H9 (cell line): ENCODE data around the gene LTBP2. TPM values are rescaled to one million over a fixed set of nuclear protein-coding genes. Genes with fewer than 3 reads are reported as not detected.

ENCODE experiments used
- DNase-seq: peaks from one replicate; pipeline ENCODE4 v3.0.0-alpha.2; 2017
- H2AFZ ChIP-seq: one replicate; pipeline ENCODE4 v1.6.1; 2013; ENCODE audit warnings: mild to moderate bottlenecking, low read length, control low read depth, moderate library complexity
- H2AK5ac ChIP-seq: 2 replicates; pipeline ENCODE4 v1.6.1; 2013; ENCODE audit warnings: low read length, control low read depth, mixed read lengths; ENCODE audit not compliant: insufficient read length
- H2BK120ac ChIP-seq: one replicate; pipeline ENCODE4 v1.6.1; 2013; ENCODE audit warnings: low read depth, mild to moderate bottlenecking, low read length, control low read depth, inconsistent platforms; ENCODE audit not compliant: poor library complexity, severe bottlenecking
- H2BK12ac ChIP-seq: 2 replicates; pipeline ENCODE4 v1.6.1; 2013; ENCODE audit warnings: low read length, control low read depth, mixed read lengths, low read depth; ENCODE audit not compliant: insufficient read length
- H2BK15ac ChIP-seq: 2 replicates; pipeline ENCODE4 v1.6.1; 2013; ENCODE audit warnings: low read depth, low read length, control low read depth
- H2BK20ac ChIP-seq: one replicate; pipeline ENCODE4 v1.6.1; 2013; ENCODE audit warnings: low read depth, mild to moderate bottlenecking, low read length, control low read depth, inconsistent platforms; ENCODE audit not compliant: poor library complexity, severe bottlenecking
- H2BK5ac ChIP-seq: 2 replicates; pipeline ENCODE4 v1.6.1; 2013; ENCODE audit warnings: low read length, control low read depth, mixed read lengths; ENCODE audit not compliant: insufficient read length
- H3K14ac ChIP-seq: 2 replicates; pipeline ENCODE4 v1.6.1; 2013; ENCODE audit warnings: low read length, control low read depth; ENCODE audit not compliant: insufficient read depth
- H3K18ac ChIP-seq: 2 replicates; pipeline ENCODE4 v1.6.1; 2013; ENCODE audit warnings: low read depth, mild to moderate bottlenecking, mixed read lengths, low read length, control low read depth; ENCODE audit not compliant: insufficient read length
- H3K23ac ChIP-seq: 2 replicates; pipeline ENCODE4 v1.6.1; 2013; ENCODE audit warnings: low read length, control low read depth, mixed read lengths, low read depth; ENCODE audit not compliant: insufficient read length
- H3K23me2 ChIP-seq: 2 replicates; pipeline ENCODE4 v1.6.1; 2013; ENCODE audit warnings: low read depth, mild to moderate bottlenecking, mixed read lengths, low read length, control low read depth; ENCODE audit not compliant: insufficient read length, poor library complexity, severe bottlenecking
- H3K27ac ChIP-seq: 2 replicates; pipeline ENCODE4 v1.5.1; 2013; ENCODE audit warnings: low read length, control low read depth, mixed read lengths, low read depth; ENCODE audit not compliant: insufficient read length
- H3K27me3 ChIP-seq: 2 replicates; pipeline ENCODE4 v1.6.1; 2013; ENCODE audit warnings: low read length, control low read depth, inconsistent platforms; ENCODE audit not compliant: insufficient read depth
- H3K4ac ChIP-seq: 2 replicates; pipeline ENCODE4 v1.6.1; 2013; ENCODE audit warnings: low read depth, mild to moderate bottlenecking, control low read depth, inconsistent platforms, low read length, moderate library complexity
- H3K4me1 ChIP-seq: 2 replicates; pipeline ENCODE4 v1.6.1; 2013; ENCODE audit warnings: low read length, control low read depth, inconsistent platforms; ENCODE audit not compliant: insufficient read depth
- H3K4me2 ChIP-seq: 2 replicates; pipeline ENCODE4 v1.6.1; 2013; ENCODE audit warnings: low read length, control low read depth, mixed read lengths; ENCODE audit not compliant: insufficient read length, insufficient read depth
- H3K56ac ChIP-seq: 2 replicates; pipeline ENCODE4 v1.6.1; 2013; ENCODE audit warnings: low read depth, mild to moderate bottlenecking, mixed read lengths, low read length, control low read depth; ENCODE audit not compliant: insufficient read length
- H3K79me1 ChIP-seq: 2 replicates; pipeline ENCODE4 v1.6.1; 2013; ENCODE audit warnings: low read depth, mild to moderate bottlenecking, moderate library complexity, low read length, control low read depth, inconsistent platforms; ENCODE audit not compliant: insufficient read depth, poor library complexity, severe bottlenecking
- H3K79me2 ChIP-seq: 2 replicates; pipeline ENCODE4 v1.6.1; 2013; ENCODE audit warnings: low read length, control low read depth, inconsistent platforms; ENCODE audit not compliant: insufficient read depth
- H3K9ac ChIP-seq: 2 replicates; pipeline ENCODE4 v1.6.1; 2013; ENCODE audit warnings: low read length, control low read depth, mixed read lengths; ENCODE audit not compliant: insufficient read length; ENCODE audit errors: extremely low read depth
- H3K9me3 ChIP-seq: one replicate; pipeline ENCODE4 v1.6.1; 2013; ENCODE audit warnings: low read depth, low read length, inconsistent platforms; ENCODE audit not compliant: control insufficient read depth
- H3T11ph ChIP-seq: one replicate; pipeline ENCODE4 v1.6.1; 2013; ENCODE audit warnings: mild to moderate bottlenecking, low read length, control low read depth, inconsistent platforms
- H4K20me1 ChIP-seq: one replicate; pipeline ENCODE4 v1.6.1; 2013; ENCODE audit not compliant: control insufficient read depth, insufficient read length, insufficient read depth
- H4K5ac ChIP-seq: 2 replicates; pipeline ENCODE4 v1.6.1; 2013; ENCODE audit warnings: low read depth, mild to moderate bottlenecking, mixed read lengths, low read length, control low read depth; ENCODE audit not compliant: insufficient read length
- H4K8ac ChIP-seq: replicated peaks from 2 replicates; pipeline ENCODE4 v1.6.1; 2013; ENCODE audit warnings: low read length, control low read depth, mixed read lengths, low read depth; ENCODE audit not compliant: insufficient read length
- H4K91ac ChIP-seq: 2 replicates; pipeline ENCODE4 v1.6.1; 2013; ENCODE audit warnings: low read depth, mild to moderate bottlenecking, moderate library complexity, mixed read lengths, low read length, control low read depth; ENCODE audit not compliant: insufficient read length
- H3K27ac Mint-ChIP-seq, 3 experiments: 2 replicates in 2 of 3; 3 replicates in 1 of 3; pipeline ENCODE4 v1.8.0; 2020 to 2021; ENCODE audit warnings: mixed read lengths in 3 of 3, mild to moderate bottlenecking in 1 of 3, moderate library complexity in 1 of 3
- H3K27me3 Mint-ChIP-seq: 2 replicates; pipeline ENCODE4 v1.8.0; 2021; ENCODE audit warnings: low read depth, mild to moderate bottlenecking, moderate library complexity, mixed read lengths
- H3K36me3 Mint-ChIP-seq, 3 experiments: 2 replicates in 2 of 3; 3 replicates in 1 of 3; pipeline ENCODE4 v1.8.0; 2020 to 2021; ENCODE audit warnings: low read depth in 3 of 3, mixed read lengths in 3 of 3; ENCODE audit not compliant: insufficient read depth in 1 of 3
- H3K4me1 Mint-ChIP-seq, 2 experiments: 2 replicates each; pipeline ENCODE4 v1.8.0; 2020; ENCODE audit warnings: mixed read lengths in 2 of 2
- H3K4me3 Mint-ChIP-seq, 2 experiments: 2 replicates in 1 of 2; 3 replicates in 1 of 2; pipeline ENCODE4 v1.8.0; 2020 to 2021; ENCODE audit warnings: mild to moderate bottlenecking in 2 of 2, mixed read lengths in 2 of 2, moderate library complexity in 1 of 2
- H3K9me3 Mint-ChIP-seq, 2 experiments: 2 replicates in 1 of 2; 3 replicates in 1 of 2; pipeline ENCODE4 v1.8.0; 2020; ENCODE audit warnings: mild to moderate bottlenecking in 2 of 2, mixed read lengths in 2 of 2, moderate library complexity in 1 of 2
- CTCF ChIP-seq: fragments of 200-600 bp; sonication (generic); conservative IDR thresholded peaks from 3 replicates; pipeline ENCODE4 v1.8.0; 2021; ENCODE audit warnings: antibody characterized with exemption, mild to moderate bottlenecking
- WGBS: extraction: QIAGEN DNeasy Blood & Tissue Kit; methylation state at CpG from one replicate; pipeline ENCODE4 v1.1.7; 2013; ENCODE audit warnings: missing lambda C conversion rate, low lambda C conversion rate, mixed read lengths; ENCODE audit not compliant: insufficient read length; ENCODE audit errors: extremely low coverage; 5-methylcytosine and 5-hydroxymethylcytosine counted together
- total RNA-seq: library from RNA; stranded (reverse); gene quantifications from 2 replicates; pipeline ENCODE4 v1.2.1, GENCODE V29; 2021

The LTBP2 gene
- total RNA-seq, 1 experiment from 2014 or later: 0.77 TPM

- H4K5ac ChIP-seq: no peak overlapping the region
- H3K4ac ChIP-seq: no peak overlapping the region
- no peak overlapping the region for H2BK20ac ChIP-seq
- Mint-ChIP-seq H3K36me3 (peaks cover 0 to 3% (median 0%) of the 10 kb centered on the region in 3 experiments; a peak in 2 of 7 replicates), H3K9me3 (peaks cover 0 to 3% of the 10 kb centered on the region in 2 experiments; a peak in 2 of 5 replicates), H3K27ac (no peak overlapping the region), H3K4me1 (peaks cover 25 to 38% of the 10 kb centered on the region in 2 experiments), H3K27me3 (peaks cover 40% of the 10 kb centered on the region), H3K4me3 (no peak overlapping the region)
- no peak overlapping the region for H3K9ac ChIP-seq
- H3T11ph ChIP-seq: no peak overlapping the region
- H3K4me1 ChIP-seq: peaks cover 5% of the 10 kb centered on the region; the same call in 1 of the 2 replicates
- no CpG with 5 or more reads among the region's 13 CpGs for WGBS
- no peak overlapping the region for H2AK5ac ChIP-seq
- no peak overlapping the region for H4K91ac ChIP-seq
- no peak overlapping the region for H3K27ac ChIP-seq
- no peak overlapping the region for H2BK12ac ChIP-seq
- no peak overlapping the region for H2BK5ac ChIP-seq
- H3K23me2 ChIP-seq: peaks cover 2% of the 10 kb centered on the region
- no peaks in the 10 kb centered on the region for H4K20me1 ChIP-seq
- no peaks in the 10 kb centered on the region for H3K9me3 ChIP-seq
- no peak for TF ChIP-seq CTCF
- H3K27me3 ChIP-seq: no peaks in the 10 kb centered on the region
- H3K56ac ChIP-seq: no peak overlapping the region
- H2BK120ac ChIP-seq: no peak overlapping the region
- no peaks in the 10 kb centered on the region for H3K79me1 ChIP-seq
- peak overlapping the region; percentile 15 for H3K18ac ChIP-seq
- no peak overlapping the region for H3K14ac ChIP-seq
- H3K23ac ChIP-seq: no peak overlapping the region
- DNase-seq: no peak
- H2AFZ ChIP-seq: no peak overlapping the region
- H3K79me2 ChIP-seq: no peaks in the 10 kb centered on the region
- H4K8ac ChIP-seq: no peak overlapping the region
- H3K4me2 ChIP-seq: no peak overlapping the region
- no peak overlapping the region for H2BK15ac ChIP-seq
Observed at GRCh38 chr14:74616996-74617700, 5.1 kb upstream of the LTBP2 start.
